ENCODE data around the gene GSE1.

The GSE1 gene

DNA sequence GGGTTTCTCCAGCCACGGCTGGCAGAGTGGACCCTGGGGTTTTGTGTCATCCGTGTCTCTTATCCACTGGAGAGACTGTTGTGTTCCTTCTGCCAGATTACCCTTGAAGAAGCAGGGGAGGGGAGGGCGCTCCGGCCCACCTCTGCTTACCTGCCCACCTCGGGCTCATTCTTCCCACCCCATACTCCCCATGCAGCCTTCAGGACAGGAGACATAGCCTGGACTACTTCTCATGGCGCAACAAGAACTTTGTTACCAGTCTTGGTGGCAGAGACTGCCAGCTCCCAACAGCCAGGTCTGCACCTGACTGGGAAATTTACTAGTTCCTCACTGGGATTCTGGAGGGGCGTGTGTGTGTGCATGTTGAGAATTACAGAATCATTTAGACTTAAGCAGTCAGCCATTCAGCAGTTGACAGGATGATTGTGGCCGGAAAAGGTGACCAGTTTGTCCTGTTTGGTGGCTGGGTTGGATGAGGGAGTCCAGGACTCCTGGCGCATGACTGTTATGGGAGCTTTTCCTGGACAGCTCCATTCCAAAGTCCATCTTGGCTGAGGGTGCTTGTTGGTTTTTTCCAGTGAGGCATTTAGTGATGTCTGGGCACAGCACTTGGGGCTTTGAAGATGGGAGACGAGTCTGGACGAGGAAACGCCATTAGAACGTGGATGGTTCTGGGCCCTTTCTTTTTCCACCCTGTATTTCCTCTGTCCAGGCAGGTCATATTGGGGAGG, 8.7 kb downstream of the GSE1 start:
- DNase-seq, result no peak

DNA sequence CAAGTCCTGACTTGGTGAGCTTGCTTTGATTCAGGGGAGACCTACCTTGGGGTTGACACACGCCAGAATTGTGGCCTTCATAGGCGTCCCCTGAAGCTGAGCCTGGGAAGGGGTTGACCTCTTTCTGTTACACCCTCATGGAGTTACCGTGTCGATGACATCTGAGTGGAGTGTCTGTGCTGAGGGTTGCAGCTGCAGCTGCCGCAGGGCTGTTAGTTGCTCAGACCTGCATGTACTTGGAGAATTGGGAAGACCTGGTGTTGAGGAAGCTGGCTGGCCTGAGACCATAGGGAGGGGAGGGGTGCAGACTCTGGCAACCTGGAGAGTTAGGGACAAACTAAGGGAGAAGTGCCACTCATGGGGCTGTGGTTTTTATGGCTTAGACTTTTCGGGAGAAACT, 9.6 kb downstream of the GSE1 start:
- no peak for DNase-seq

DNA sequence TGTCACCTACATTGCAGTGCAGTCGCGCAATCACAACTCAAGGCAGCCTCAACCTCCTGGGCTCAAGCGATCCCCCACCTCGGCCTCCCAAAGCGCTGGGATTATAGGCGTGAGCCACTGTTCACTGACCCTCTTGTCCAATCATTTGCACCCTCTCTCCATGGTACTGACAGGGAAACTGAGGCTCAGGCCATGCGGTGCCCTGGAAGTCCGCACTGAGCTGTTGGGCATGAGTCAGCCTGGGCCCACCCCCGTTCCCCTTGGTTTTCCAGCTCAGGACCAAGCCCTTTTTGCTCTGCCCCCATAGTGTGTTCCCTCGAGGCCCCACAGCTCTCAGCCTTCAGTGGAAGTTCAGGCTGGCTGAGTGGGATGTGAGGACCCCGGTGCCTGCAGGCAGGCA, 10.1 kb downstream of the GSE1 start:
- DNase-seq, result no peak

DNA sequence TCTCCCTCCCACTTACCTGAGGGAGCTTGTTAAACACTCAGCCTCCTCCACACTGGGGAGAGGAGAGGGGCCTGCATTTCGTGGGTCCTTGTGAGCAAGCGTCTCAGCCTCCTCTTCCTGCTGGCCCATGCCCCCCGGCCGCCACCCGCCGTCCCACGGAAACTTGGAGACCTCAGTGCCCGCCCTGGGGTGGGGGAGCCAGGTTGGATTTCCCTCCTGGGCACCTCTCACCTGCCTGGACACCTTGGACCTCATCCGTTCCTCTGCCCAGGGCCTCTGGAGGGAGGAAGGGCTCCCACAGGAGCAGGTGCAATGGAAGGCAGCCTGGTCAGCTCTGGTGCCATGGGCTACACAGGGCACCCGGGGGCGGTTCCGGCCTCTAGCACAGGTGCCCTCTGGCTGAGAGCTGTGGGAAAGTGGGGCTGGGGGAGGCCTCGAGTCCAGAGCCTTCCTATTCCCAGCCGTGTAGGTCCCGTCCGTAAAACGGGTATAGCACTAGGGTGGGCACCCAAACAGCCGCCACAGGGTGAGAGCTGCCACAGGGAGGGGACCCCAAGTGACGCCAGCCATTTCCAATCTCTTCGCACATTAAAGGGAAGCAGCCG, 11.0 kb downstream of the GSE1 start:
- DNase-seq, result no peak

DNA sequence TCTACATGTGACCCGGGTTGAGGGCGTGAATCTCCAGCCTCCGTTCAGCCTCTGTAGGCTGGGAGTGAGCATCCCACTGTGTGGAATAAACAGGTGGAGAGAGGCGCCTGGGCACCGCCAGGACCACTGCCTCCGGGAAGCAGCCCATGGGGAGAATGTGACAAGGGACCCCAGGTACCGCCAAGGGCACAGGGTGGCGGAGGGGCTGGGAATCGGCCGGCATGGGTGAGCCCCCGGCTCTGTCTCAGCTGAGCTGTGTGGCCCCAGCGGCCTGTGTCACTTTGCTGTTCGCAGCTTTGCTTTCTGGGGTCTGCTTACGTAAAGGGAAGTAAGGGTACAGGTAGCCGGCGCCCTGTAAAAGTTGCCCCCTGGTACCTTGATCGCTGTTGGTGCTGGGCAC, 11.5 kb downstream of the GSE1 start:
- no peak for DNase-seq

DNA sequence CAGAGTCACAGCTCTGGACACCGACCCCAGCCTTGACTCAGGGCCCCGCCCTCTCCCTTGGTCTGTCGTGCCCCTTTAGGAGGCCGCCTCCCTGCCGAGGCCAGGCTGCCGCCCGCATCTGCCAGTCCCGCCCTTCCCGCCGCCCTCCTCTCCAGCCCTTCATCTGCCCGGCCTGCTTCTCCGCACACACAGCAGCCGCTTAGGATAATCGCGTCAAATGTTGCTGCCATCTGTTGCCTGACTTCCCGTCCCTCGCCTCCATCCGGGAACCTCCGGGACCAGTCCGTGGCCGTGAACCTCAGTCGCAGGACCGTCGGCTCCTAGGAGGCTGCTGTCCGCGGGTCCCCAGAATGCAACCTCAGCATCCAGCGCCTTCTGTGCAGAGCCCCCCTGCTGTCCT, 11.9 kb downstream of the GSE1 start:
- DNase-seq, result no peak

DNA sequence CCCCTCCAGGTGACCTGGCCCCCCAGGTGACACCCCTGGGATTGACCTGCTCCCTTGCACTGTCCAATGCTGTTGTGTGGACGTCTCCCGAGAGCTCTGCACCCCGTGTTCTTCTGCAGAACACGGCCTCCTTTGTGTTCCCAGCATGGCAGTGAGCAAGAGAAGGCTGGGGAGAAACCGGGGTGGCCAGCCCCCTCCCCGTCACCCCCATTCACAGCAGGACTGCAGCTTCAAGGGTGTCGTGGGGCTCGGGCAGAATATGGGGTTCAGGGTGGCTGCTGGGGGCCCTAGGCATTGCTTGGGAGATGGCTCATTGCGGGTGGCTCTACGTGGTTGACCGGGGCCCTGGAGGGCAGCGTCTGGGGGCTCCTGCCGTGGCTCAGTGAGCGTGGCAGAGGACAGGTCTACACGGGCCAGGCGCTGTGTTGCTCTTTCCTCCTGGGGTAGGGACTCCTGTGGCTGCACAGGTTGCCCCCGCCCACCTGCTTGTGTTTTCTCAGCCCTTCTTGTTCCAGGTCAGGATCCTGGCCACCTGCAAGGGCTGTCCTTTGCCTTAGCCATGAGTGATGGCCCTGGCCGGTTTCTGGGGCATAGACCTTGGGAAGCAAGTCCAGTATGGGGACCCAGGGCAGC, 12.5 kb downstream of the GSE1 start:
- no peak for DNase-seq

DNA sequence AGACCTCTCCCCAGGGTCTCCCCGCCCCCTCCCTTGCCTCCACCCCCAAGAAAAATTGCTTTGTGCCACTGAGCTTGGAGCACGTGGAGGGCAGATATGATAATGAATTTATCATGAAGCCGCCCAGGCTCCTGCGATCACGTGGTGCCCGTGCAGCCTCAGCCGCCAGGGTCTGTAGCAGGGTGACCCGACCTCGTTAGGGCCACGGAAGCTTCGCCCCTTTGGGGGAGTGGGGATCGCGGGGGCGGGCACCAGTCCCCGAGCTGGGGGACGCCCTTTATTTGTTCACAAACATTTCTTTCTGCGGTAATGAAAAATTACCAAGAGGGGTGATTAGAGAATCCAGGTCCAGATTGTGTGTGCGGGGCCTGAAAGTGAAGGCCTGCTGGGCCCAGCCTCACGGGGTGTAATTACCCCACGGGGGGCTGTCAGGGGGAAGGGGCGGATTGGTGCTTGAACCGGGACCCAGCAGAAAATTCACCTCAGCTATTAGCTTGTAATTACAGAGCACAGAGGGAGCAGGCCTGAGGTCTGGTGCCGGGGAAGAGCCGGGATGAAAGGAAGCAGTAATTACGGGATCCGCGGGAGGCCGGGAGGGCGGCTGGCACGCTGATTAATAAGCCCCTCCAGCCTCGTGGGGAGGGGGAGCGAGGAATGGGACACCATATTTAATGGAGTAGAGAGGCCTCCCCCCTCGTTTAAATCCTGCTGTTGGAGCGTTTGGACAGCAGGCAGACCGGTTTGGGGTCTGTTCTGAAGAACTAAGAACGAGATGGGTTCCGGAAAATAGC, 13.3 kb downstream of the GSE1 start:
- DNase-seq, result peak; percentile 46

DNA sequence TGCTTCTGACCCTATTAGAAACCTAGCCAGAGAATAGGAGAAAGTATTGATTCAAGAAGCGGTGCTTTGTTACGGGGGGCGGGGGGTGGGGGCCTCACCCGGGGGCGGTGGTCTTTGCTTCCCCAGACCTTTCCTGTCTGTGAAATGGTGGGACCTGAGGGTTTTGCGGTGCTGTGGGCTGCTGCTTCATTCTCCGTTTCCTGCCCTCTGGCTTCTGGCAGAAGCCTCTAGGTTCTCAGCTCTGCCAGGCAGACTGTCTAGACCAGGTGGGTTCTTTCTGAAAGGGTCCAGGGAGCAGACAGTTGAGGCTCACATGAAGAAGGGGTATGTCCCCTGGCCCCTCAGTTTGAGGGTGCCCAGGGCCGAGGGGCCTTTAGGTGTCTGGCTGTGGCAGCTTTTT, 14.0 kb downstream of the GSE1 start:
- no peak for DNase-seq

DNA sequence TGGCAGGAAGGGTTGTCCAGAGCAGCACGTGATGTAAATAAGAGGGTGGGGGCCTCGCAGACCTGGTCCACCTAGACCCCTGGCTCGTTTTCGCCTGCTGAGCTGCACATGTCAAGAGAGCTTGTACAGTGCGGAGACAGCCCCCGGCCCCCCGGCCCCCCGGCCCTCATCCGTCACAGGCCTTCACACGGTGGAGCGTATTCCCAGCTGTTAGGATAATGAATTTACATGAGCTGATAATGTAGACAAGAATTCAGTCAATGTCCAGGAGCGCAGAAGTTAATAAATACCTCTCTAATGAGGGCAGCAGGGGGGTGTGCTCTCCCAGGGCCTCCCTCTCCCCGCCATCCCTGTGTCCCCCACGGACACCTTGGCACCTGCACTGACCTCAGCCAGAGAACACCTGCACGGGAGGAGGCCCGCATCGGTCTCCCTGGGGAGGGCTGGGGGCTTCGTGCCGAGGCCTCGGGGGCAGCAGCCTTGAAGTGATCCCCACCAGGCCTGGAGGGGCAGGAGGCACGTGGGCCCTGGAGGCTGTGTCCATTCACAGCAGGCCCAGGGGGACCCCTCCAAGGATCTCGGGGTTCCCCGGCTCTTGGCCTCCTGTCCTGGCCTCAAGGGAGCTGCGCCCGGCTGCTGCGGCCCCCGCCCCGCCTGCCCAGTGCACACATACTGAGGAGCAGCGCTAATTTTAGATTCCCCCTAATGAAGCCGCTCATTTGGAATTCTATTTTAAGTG, 14.6 kb downstream of the GSE1 start:
- DNase-seq, result no peak

DNA sequence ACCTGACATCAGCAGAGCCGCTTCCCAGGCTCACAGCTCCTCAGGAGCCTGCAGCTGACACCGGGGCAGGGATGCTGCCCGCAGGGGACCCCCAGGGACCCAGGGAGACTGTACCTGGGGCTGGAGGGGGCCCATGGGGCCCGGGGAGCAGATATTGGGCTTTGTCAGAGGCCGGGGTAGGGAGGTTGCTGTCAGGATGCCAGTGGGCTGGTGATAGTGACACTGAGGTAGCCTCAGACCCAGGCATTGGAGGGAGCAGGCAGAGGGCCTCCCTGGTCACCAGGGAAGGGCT, 15.1 kb downstream of the GSE1 start:
- DNase-seq, result no peak

DNA sequence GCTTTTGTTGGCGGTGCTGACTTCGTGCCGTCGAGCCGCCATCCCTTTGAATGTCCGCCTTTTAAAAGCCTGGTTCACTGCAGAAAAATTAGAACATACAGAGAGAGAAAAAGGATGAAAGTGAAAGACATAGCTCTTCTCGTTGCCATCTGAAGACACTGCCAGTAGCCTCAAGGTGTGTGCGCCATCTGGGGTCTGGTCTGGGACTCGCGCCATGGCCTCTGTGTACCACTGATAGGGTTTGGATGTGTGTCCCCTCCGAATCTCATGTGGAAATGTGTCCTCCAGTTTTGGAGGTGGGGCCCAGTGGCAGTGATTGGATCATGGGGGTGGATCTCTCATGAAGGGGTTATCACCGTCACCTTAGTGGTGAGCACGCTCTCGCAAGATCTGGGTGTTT, 15.5 kb downstream of the GSE1 start:
- DNase-seq, result no peak

DNA sequence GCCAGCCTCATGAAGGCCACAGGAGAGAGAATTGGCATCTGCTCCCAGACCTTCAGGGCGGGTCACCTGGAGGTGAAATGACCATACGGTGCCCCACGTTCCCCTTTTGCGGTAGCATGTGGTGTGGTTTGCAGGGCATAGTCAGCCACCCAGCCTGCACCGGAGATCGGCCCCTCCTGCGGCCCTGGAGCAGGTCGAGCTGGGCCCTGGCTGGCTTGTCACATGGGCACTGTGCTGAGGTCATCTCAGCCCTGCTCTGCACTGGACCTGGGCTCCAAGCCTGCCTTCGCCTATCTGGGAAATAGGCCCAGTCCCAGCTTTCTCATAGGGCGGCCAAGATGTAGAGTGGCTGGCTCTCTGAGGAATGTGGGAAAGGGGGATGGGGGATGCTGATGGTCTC, 16.2 kb downstream of the GSE1 start:
- no peak for DNase-seq

DNA sequence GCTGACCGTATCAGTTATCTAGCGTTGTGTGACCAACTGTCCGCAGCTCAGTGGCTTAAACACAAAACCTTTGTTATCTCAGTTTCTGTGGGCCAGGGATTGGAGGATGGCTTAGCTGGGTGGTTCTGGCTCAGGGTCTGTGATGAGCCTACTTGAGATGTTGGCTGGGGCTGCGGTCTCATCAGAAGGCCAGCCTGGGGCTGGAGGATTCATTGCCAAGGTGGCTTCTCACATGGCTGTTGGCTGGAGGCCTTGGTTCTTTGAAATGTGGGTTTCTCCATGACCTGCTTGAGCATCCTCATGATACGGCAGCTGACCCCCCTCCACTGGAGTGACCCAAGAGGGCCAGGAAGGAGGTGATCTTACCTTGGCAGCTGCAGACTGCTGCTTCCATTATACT, 16.7 kb downstream of the GSE1 start:
- DNase-seq, result no peak

DNA sequence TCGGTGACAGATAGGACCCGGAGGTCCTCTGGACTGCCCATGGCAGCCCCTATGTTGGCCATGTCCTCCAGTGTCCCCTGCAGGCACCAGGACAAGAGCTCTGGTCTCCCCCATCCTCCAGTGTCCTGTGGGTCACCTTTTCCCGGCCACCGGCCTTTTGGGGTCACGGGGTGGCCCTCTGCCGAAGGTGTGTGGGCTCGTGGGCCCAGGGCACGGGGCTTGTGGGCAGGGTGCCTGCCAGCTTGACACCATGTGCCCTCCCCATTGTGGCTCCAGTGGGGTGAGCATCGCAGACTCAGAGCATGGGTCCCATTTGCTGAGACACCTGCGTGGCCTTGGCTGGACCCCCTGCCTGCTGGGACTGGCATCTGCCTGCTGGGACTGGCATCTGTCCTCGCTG, 18.1 kb downstream of the GSE1 start:
- DNase-seq, result no peak

DNA sequence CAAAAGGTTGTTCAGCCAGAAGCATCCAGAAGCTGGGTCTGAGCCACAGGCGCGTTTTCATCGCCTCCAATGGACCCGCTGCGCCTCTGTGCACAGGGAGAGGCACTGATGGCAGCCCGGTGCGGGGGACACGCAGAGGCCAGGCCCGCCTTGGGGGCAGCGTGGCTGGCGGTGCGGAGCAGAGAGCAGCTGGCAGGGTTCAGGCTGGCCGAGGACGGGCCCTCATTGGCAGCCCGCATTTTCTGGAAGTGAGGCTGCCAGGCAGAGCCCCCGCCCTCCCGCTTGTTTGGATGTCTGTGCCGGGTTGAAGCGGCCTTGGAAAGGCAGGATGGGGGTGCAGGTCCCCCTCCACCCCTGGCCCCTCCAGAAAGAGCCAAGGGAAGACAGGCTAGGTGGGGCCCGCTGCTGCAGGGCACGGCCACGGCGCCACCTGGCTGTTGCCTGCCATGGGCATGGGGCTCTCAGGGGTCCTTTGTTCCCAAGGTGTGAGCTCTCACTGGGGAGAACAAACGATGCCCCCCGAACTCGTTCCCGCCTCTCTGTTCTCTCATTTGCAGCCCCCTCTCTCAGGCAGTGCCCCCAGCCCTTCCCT, 18.8 kb downstream of the GSE1 start:
- no peak for DNase-seq

DNA sequence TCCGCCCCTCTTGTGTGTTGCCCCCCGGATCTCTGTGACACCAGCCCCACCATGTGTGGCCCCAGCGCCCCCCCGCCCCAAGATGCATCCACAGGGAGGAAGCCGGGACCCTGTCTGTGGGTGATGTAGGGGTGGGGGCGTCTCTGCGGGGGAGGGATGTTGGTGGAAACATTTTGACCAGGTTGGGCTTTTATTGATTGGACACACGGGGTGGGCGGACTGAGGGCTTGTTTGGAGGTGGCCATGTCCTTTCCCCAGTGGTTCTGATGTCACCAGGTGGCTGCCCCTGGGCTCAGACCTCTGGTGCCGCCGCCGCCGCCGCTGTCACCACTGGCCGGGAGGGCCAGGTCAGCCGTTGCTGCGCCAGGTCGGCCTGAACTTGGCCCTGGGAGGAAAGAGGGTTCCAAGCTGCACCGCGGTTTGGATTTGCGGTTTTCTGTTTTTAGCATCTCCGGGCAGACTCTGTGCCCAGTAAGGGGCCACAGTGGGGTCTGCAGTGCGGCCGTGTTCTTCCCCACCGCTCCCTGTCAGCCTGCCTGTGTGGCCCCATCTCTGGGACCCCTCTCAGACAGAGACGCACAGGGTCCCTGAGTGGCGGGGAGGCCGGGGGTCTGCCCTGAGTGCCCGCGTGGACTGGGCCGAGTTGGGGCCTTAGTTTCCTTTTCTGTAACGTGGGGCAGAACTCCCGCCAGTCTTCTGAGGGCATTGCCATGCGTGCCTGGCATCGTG, 19.8 kb downstream of the GSE1 start:
- DNase-seq, result no peak

DNA sequence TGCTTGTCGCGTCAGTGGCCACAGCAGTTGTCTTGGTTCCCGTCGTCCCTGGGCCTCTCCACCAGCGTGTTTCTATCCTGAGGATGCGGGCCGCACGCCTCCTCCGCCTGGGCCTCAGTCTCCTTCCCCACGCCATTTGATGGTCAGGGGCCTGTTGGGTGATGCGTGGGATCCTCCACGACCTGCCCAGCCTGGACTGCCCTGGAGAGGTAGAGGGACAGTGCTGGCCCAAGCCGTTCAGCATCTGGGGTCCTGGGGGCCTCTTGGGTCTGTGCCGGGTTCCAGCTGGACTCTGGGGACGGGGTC, 20.3 kb downstream of the GSE1 start:
- DNase-seq, result no peak

DNA sequence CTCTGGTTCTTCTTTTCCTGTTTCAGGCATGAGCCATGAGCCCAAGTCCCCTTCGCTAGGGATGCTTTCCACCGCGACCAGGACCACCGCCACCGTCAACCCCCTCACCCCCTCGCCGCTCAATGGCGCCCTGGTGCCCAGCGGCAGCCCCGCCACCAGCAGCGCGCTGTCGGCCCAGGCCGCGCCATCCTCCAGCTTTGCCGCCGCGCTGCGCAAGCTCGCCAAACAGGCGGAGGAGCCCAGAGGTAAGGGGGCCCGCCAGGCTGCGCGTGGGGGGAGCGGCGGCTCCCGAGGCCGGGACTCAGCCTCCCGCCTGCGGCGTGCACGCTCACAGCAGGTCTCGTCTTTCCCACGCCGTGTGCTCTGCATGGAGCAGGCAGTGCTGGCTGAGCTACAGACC, 20.8 kb downstream of the GSE1 start:
- no peak for DNase-seq

DNA sequence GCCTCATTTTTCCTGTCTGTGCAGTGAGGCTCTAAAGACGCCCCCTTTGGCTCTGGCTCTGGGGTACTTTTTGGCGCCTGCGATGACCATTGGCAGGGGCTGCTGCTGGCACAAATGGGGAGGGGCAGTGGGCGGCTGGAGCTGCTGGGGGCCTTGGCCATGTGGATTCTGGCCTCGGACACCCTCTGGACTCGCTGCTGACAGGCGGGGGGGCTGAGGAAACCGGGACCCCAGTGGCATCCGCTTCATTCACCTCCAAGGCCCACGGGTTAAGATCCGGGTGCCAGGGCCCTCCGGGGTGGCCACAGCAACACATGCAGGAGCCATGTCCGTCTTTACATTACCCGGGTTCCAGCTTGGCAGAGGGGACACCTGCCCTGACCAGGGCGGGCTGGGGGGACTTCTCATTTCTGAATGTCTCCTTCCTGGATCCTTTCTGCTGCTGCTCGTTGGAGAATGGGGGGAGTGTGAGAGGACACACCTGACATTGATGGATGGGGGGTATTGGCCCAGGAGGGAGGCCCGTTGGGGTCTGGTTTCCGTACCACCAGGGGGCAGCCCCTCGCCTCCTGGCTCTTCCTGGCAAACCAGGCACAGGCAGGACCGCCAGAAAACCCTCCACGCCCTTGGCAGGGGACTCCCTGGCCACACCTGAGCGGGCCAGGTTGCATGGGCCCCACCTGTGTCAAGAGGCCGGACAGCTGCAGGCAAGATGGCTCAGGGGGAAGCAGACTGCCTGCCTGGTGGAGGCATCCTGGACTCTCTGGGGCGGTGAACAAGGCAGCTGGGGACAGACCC, 21.8 kb downstream of the GSE1 start:
- DNase-seq, result no peak

DNA sequence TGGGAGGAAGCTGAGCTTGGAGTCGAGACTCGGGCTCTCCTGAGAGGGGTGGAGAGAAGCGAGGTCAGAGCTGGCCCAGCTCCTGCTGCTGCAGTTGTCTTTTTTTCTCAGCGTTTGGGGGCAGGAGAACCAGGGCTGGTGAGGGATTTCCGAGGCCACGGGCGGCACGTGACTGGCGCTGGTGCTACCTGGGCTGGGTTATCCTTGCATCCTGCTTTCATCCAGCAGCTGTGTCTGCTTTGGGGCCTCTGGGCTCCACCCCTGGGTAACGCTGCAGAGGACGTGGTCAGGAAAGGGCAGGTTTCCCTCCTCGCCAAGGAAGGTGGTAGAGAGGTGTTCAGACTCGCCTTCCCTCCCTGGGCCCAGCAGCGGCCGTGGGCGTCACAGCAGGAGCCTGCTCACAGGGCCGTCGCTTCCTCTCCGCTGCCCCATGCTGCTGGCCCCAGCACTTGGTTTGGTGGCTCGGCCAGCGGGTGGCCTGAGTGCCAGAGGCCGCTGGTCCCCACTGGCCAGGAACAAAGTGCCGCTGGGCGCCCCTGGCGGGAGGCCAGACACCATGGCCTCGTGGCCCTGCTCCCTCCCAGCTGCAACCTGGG, 22.5 kb downstream of the GSE1 start:
- no peak for DNase-seq

Data from NCI-H1105 treated with DMSO at 0.1 percent for 48 hours (cell line).